ENCODE results near the gene MTX1.
"Not testable (repeated sequence)": the region's sequence is repeated elsewhere in the genome, so short reads cannot be mapped to it uniquely, and the experiment has no call there.

MTX1 gene

GRCh38 chr1:155241841-155242264 lies 33.4 kb downstream of the MTX1 start:
- DNase-seq = no peak

DNA sequence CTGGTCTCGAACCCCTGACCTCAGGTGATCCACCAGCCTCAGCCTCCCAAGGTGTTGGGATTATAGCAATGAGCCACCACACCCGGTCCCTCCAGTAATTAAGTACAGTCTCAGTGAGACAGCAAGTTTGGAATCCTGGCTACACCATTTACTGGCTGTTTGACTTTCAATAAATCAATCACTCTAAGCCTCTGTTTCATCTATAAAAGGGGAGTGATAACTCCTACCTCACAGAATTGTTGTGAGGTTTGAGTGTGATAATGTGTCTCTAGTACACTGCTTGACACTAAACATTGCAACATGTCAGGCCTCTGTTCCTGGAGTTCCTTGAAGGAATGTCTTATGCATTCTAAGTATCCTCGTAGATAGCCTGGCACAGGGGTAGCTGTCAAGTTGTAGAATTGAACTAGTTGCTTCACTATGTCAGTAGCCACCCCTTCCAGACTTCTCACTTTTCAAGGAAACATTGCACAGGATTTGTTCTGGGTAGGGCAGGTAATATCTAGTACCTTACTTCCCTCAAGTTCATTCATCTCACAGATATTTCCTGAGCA lies 34.4 kb downstream of the MTX1 start:
- DNase-seq = no peak

- peak; percentile 84 for DNase-seq
These were observed 36.1 kb downstream of the MTX1 start for GRCh38 chr1:155244368-155245162.

DNA sequence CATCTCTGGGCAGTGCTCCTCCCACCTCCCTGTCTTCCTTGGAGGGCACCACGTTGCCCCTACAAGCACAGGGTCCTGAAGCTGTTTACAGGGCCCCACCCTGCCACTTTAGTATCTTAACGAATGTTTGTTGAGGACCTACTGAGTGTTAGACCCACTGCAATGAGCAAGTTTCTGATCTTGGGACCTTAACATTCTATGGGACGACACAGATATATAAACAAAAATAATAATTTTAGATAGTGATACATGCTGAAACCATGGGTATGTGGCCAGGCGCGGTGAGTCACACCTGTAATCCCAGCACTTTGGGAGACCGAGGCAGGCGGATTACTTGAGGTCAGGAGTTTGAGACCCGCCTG lies 36.6 kb downstream of the MTX1 start:
- no peak for DNase-seq

GRCh38 chr1:155246796-155247195 lies 38.3 kb downstream of the MTX1 start:
- DNase-seq = not testable (repeated sequence)

GRCh38 chr1:155247667-155248553 lies 39.4 kb downstream of the MTX1 start:
- no peak for DNase-seq

- DNase-seq = no peak
These were observed 41.7 kb downstream of the MTX1 start for GRCh38 chr1:155250246-155250632.

GRCh38 chr1:155250633-155251449 lies 42.3 kb downstream of the MTX1 start:
- peak; percentile 98 for DNase-seq

DNA sequence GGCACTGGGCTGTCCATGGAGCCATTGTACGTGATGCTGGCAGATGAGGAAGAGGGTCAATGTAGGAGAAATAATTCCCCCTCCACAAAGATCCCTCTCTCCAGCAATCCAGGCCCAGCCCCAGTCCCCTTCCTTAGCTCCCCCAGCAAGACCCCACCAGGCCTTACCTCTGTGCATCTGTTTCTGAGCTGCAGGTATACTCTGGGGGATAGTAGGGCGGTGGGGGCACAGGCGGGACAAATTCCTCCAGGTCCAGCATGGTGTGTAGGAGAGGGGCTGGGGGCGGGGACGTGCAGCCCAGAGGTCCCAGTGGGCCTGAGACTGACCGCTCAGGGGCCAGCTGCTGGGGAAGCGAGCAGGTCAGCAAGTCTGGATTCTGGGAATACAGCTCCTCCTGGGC lies 43.1 kb downstream of the MTX1 start:
- no peak for DNase-seq

DNA sequence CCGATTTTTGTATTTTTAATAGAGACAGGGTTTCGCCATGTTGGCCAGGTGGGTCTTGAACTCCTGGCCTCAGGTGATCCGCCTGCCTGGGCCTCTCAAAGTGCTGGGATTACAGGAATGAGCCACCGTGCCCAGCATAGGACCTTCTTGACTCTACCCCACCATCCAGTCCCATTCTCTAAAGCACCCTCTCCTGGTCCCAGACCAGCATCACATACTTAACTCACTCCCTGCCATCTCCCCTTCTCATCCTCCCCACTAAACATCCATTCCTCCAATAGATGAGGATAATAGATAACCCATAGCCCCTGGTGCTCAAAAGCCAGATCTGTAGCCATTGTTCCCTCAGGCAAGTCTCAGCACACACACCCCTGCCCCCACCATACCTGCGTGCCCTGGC lies 44.7 kb downstream of the MTX1 start:
- DNase-seq = no peak

- DNase-seq = no peak
These were observed 45.3 kb downstream of the MTX1 start for GRCh38 chr1:155253797-155254196.

DNA sequence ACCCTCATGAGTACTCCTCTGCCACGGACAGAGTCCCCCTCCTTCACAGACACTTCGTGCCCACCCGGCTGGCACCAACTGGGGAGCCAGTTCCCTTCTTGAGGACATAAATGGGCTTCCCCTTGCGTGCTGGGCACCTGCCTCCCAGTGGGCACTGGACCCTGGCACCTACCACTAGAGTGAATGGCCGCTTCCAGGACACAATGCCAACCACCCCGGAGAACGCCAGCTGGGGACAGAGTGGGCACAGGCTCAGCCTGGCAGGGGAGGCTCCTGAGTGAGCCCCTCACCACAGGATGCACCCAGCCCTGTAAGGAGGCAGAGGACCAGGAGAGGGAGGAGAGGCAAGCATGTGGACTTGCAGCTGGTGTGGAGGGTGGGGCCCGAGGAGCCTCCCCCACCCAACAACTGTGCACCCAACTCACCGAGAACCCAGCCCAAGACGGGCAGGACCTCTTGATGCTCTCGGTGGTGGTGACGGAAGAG lies 45.8 kb downstream of the MTX1 start:
- no peak for DNase-seq

GRCh38 chr1:155254714-155255242 lies 46.3 kb downstream of the MTX1 start:
- DNase-seq = no peak

DNA sequence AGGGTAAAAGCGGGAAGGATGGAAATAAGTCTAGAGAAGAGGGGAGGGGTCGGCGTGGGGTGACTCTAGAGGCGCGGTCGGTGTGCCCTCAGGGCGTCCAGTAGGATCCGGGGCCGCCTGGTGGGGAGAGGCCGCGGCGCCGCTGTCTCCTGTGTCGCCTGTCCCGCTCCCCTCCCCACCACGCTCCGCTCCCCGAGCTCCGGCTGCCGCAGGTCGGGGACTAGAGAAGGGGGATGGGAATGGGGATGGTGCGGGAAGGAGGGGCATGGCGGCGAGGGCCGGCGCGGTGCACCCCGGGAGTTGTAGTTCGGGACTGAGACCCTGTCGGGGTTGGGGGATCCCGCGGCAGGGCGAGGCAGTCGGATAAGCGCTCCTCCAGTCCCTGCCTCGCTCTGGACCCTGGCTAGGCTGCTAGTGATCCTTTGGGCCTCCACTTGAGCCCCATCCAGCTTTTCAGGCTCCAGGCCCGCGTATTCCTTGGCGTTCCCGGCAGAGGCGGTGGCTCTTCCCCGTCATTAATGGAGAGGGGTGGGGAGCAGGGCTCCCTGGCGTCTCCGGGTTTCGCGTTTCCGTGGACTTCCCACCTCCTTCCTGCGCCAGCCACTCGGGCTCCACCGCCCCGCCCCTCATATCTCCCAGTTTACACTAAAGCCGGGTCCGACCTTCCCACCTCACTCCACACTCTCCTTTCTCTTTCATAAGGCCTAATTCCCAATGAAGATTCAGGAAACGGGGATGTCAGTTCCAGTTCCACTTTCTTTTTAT lies 46.9 kb downstream of the MTX1 start, which contains the start of gene ENTREP3:
Gene ENTREP3, minus strand, starts transcription at position 241 of the 765 bp plus-strand sequence. CDS start 606 bp downstream, outside the sequence.
- DNase-seq = peak; percentile 78

DNA sequence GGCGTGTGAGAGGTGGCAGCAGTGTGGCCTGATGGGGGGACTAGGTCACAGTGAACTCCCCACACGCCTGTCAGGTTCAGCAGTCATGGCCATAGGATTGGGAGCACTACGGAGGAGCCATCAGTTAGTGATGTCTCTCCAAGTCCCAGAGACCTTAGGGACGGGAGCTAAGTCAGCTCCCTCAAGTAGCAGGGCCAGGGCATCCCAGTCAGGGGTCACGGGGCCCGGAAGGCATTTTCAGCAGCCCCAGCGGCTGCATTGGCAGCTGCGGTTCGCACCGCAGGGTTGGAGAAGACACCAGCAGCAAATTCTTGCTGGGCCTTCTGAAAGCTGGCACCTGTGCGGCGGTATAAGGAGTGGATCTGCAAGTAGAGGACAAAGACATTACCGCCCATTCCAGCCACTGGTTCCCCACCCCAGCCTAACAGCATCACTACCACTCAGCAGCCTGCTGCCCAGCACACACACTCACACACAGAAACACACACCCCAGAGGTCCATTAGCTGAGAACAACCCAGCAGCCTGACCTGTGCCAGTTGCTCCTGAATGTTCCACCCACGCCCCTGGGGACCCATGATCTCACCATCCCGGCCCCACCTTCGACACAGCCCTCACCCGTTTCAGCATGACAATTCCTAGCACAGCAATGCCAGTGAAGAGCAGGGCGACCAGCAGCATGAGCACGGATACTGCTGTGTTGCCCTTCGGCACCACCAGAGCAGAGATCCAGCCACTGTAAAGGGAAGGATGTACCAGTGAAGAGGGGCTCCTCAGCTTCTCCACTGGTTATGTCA lies 47.8 kb downstream of the MTX1 start:
- no peak for DNase-seq

GRCh38 chr1:155260276-155260675 lies 51.8 kb downstream of the MTX1 start:
- DNase-seq = no peak

- DNase-seq = no peak
These were observed 53.0 kb downstream of the MTX1 start for GRCh38 chr1:155261493-155261851.

GRCh38 chr1:155261852-155262673 lies 53.6 kb downstream of the MTX1 start, which contains the start of gene SCAMP3:
Gene SCAMP3 (minus strand): TSS chr1:155262360. CDS start chr1:155262151, 209 bp downstream.
- peak; percentile 81 for DNase-seq

DNA sequence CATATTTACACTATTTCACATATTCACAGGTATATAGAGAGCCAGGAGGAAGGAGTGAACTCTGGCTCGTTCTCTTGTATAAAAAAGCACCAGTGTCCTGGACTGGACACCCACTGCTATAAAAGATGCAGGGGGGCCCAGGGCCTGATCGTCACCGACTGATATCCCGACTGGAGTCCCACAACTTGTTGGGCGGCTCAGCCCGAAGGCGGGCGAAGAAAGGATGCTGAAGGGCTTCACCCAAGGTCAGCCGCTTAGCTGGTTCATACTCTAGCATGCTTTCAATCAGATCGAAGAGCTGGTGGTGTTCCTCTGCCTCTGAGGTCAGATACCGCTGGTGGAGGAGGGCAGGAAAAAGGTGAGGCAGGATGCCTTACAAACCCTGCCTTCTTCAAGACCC lies 54.6 kb downstream of the MTX1 start:
- no peak for DNase-seq
